Esophagus squamous epithelium (tissue), 4 donors: Measurements from ENCODE around the gene BRD9.

Experiments used
- CTCF ChIP-seq, 6 experiments: fragments of 450-650 bp in 4 of 6; fragments of 200-600 bp in 2 of 6; sonication (generic) in 2 of 6; IDR thresholded peaks; one replicate each; pipeline ENCODE4 v1.5.1; 2016 to 2019; ENCODE audit warnings: antibody characterized with exemption in 6 of 6, mild to moderate bottlenecking in 4 of 6, moderate library complexity in 4 of 6
- POLR2A ChIP-seq, 4 donors: fragments of 450-650 bp; IDR thresholded peaks; one replicate each; pipeline ENCODE4 v1.6.1; 2017; ENCODE audit warnings: antibody characterized with exemption in 4 of 4, mild to moderate bottlenecking in 4 of 4, moderate library complexity in 3 of 4

- TF ChIP-seq CTCF (IDR thresholded peaks at IDR 0.05) (no peak), POLR2A (IDR thresholded peaks at IDR 0.05) (no peak)
Measured at GRCh38 chr5:851553-851952, 41.0 kb downstream of the BRD9 start.
